Fibroblast of lung (primary cell): ENCODE data around the gene TF.

Source experiments
- CTCF ChIP-seq, 2 donors: IDR thresholded peaks in 1 of 2; conservative IDR thresholded peaks in 1 of 2; 1 replicate in 1 of 2; 2 replicates in 1 of 2; pipeline ENCODE4 v1.5.1; 2011 to 2012; ENCODE audit warnings: low read length in 2 of 2, control low read depth in 1 of 2, inconsistent platforms in 1 of 2, low read depth in 1 of 2, mild to moderate bottlenecking in 1 of 2
- EZH2 ChIP-seq: IDR thresholded peaks from 2 replicates; pipeline ENCODE4 v1.5.1; 2012; ENCODE audit warnings: low read length, control low read depth, mild to moderate bottlenecking; ENCODE audit errors: missing control alignments

DNA sequence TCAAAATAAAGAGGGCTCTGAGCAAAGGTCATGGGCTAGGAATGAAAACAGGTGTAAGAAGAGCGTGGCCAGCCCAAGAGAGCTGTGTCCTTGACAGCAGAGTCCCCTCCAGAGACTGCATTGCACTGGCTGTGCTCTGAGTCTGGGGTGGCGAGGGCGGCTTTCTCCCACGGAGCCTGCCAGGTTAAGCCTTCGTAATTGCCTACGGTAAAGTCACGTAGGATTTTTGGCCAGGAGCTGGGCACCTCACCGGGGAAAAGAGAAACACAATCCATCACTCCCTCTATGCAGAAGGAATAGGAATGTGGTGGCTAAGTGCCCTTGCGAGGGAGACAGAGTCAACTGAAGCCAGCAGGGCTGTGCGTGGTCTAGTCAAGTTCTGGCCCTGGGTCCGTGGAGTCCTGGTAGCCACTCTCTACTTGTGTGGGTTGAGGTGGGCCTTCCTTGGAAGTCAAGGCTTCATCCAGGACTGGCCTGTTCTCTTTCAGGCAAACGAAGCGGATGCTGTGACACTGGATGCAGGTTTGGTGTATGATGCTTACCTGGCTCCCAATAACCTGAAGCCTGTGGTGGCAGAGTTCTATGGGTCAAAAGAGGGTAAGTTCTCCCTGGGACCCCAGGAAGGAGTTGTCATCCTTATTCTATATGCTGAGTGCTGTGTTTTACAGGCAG lies 7.0 kb downstream of the TF start:
- TF ChIP-seq CTCF (conservative IDR thresholded peaks at IDR 0.05 in 1 of 2, IDR thresholded peaks at IDR 0.05 in 1 of 2; ENCODE audit: low read depth in 1 of 2, low read length in 2 of 2): no peak
- TF ChIP-seq EZH2: no peak
